OCI-LY3 (cell line): ENCODE results near the gene LHCGR.

ENCODE experiments used
- CTCF ChIP-seq: fragments of 200-600, 300-600 bp; sonication (generic); IDR thresholded peaks from 2 replicates; pipeline ENCODE4 v1.5.1; 2014; ENCODE audit warnings: antibody characterized with exemption, low read length, low read depth
- EZH2phosphoT487 ChIP-seq: fragments of 200-600 bp; shearing (Covaris generic); IDR thresholded peaks from 2 replicates; pipeline ENCODE4 v1.6.1; 2018; ENCODE audit warnings: antibody characterized with exemption, mixed run types, low read depth

DNA sequence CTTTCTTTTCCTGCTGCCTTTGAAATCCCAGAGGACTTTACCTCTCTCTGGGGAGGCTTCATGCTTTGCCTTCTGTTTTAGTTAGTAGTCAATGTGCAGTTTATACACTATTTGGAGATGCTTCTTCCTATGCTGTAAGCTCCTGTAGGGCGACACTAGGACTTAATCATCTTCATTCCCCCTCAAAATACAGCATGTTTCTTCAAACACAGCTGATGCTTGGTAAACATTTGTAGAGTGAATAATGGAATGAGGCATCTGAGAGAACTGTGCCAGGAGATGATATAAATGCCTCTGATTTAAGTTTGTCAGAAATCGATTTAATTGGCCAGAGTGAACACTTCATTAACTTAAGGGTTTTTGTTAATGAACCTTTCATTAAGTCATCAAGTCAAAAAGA lies 43.4 kb downstream of the LHCGR start:
- TF ChIP-seq CTCF = no peak
- no peak for TF ChIP-seq EZH2phosphoT487
